CD4-positive, alpha-beta T cell (primary cell): ENCODE data around the gene HAPLN2. TPM values are rescaled to one million over a fixed set of nuclear protein-coding genes. Genes with fewer than 3 reads are reported as not detected.

Experiments used
- ATAC-seq: fragments of 200-7000 bp; cut with Tn5 transposase; one replicate; pipeline ENCODE4 v1.10.0; 2022; ENCODE audit warnings: mild to moderate bottlenecking; ENCODE audit not compliant: poor library complexity
- CTCF ChIA-PET: fragments of 350-600 bp; sonication (Branson Sonifier 250); formaldehyde crosslinking; loops from one replicate; lab custom pipeline; 2021; ENCODE audit warnings: antibody characterized with exemption, inconsistent platforms; lab: Charles Lee
- POLR2A ChIA-PET: fragments of 350-600 bp; sonication (Branson Sonifier 250); formaldehyde crosslinking; loops from one replicate; lab custom pipeline; 2021; ENCODE audit warnings: antibody characterized with exemption, inconsistent platforms; lab: Charles Lee
- DNase-seq, 14 experiments: peaks; one replicate each; pipeline ENCODE4 v3.0.0-alpha.2; 2013 to 2020; ENCODE audit warnings: mixed read lengths in 2 of 14
- H3K27ac ChIP-seq, 2 donors: one replicate each; pipeline versions ENCODE4 v1.5.1 to v1.7.0; 2013; ENCODE audit warnings: low read length in 2 of 2, low read depth in 1 of 2, mild to moderate bottlenecking in 1 of 2
- H3K27me3 ChIP-seq, 2 experiments: 1 replicate in 1 of 2; 2 replicates in 1 of 2; pipeline versions ENCODE4 v1.6.1 to v1.7.0; 2013; ENCODE audit warnings: low read length in 2 of 2, control low read depth in 1 of 2, mild to moderate bottlenecking in 1 of 2, moderate library complexity in 1 of 2; ENCODE audit not compliant: insufficient read depth in 2 of 2, control insufficient read depth in 1 of 2
- H3K36me3 ChIP-seq: one replicate; pipeline ENCODE4 v1.6.1; 2013; ENCODE audit warnings: low read length, control low read depth; ENCODE audit not compliant: insufficient read depth
- H3K4me1 ChIP-seq: one replicate; pipeline ENCODE4 v1.6.1; 2013; ENCODE audit warnings: low read length, control low read depth; ENCODE audit not compliant: insufficient read depth
- H3K4me3 ChIP-seq: one replicate; pipeline ENCODE4 v1.5.1; 2013; ENCODE audit warnings: mild to moderate bottlenecking, low read length, moderate library complexity
- H3K9me3 ChIP-seq, 2 experiments: 1 replicate in 1 of 2; 2 replicates in 1 of 2; pipeline versions ENCODE4 v1.6.1 to v1.7.0; 2013; ENCODE audit warnings: low read length in 2 of 2, mild to moderate bottlenecking in 2 of 2, control low read depth in 1 of 2, moderate library complexity in 1 of 2; ENCODE audit not compliant: control insufficient read depth in 1 of 2, insufficient read depth in 1 of 2
- H3K27ac Mint-ChIP-seq: one replicate; pipeline ENCODE4 v1.8.0; 2020; ENCODE audit warnings: mixed read lengths
- H3K27me3 Mint-ChIP-seq: one replicate; pipeline ENCODE4 v1.8.0; 2021; ENCODE audit warnings: mixed read lengths
- H3K36me3 Mint-ChIP-seq: one replicate; pipeline ENCODE4 v1.8.0; 2021; ENCODE audit warnings: low read depth, mixed read lengths
- H3K4me1 Mint-ChIP-seq: one replicate; pipeline ENCODE4 v1.8.0; 2021; ENCODE audit warnings: low read depth, mixed read lengths
- H3K4me3 Mint-ChIP-seq: one replicate; pipeline ENCODE4 v1.8.0; 2020; ENCODE audit warnings: mild to moderate bottlenecking, mixed read lengths
- H3K9me3 Mint-ChIP-seq: one replicate; pipeline ENCODE4 v1.8.0; 2020; ENCODE audit warnings: mixed read lengths
- intact Hi-C, 2 experiments: fragments of 100-400 bp; cut with DNase I in 1 of 2; cut with micrococcal nuclease in 1 of 2; formaldehyde crosslinking; loops; one replicate each; pipeline versions ENCODE4 v1.15.1 to v1.9.0; 2023 to 2025; cut with DNase I, micrococcal nuclease
- total RNA-seq, 174 experiments: library from RNA in 2 of 174; stranded (reverse) in 2 of 174; gene quantifications; one replicate each; pipeline ENCODE4 v1.2.3 and lab custom pipeline; 2021 to 2026
- TF ChIP-seq, protein P1 (sequence below): fragments of 200-600 bp; IDR thresholded peaks from one replicate; pipeline ENCODE4 v1.8.0; 2022; ENCODE audit warnings: antibody characterized with exemption, mild to moderate bottlenecking

HAPLN2 gene
- total RNA-seq, 2 experiments from 2014 or later, result 0.44 to 0.56 TPM

DNA sequence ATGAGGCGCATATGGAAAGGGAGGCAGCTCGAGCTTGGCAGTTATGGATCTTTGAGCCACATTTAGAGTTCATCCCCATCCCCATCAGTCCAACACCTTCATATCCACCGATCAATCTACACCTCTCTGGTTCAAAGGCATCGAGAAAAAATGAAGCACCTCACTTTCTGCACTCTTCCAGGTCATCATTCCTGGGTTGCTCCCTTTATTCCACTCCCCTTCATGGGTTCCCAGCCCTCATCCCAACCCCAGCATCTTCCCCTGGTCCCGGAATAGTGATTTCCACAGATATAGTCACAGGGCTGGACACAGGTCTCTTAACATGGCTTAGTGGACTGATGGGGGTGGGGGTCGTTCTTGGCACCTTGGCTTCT is 354 bp downstream of the HAPLN2 start:
- ChIA-PET POLR2A (no interaction called here), CTCF (interaction anchor here (1.1 to 1.9 kb wide), 5 partner anchors 10 to 107 kb away, joined by 3 to 6 read pairs (median 4); no protein-coding TSS in a partner anchor)
- Mint-ChIP-seq H3K4me1 (no peaks in the 10 kb centered on the region), H3K4me3 (no peak overlapping the region), H3K27ac (no peak overlapping the region), H3K9me3 (no peaks in the 10 kb centered on the region), H3K36me3 (no peaks in the 10 kb centered on the region), H3K27me3 (peaks cover 74% of the 10 kb centered on the region)
- peaks cover 10% of the 10 kb centered on the region for H3K4me1 ChIP-seq
- H3K4me3 ChIP-seq, result no peak overlapping the region
- ATAC-seq (no peak), DNase-seq (no peak)
- TF ChIP-seq, protein P1, sequence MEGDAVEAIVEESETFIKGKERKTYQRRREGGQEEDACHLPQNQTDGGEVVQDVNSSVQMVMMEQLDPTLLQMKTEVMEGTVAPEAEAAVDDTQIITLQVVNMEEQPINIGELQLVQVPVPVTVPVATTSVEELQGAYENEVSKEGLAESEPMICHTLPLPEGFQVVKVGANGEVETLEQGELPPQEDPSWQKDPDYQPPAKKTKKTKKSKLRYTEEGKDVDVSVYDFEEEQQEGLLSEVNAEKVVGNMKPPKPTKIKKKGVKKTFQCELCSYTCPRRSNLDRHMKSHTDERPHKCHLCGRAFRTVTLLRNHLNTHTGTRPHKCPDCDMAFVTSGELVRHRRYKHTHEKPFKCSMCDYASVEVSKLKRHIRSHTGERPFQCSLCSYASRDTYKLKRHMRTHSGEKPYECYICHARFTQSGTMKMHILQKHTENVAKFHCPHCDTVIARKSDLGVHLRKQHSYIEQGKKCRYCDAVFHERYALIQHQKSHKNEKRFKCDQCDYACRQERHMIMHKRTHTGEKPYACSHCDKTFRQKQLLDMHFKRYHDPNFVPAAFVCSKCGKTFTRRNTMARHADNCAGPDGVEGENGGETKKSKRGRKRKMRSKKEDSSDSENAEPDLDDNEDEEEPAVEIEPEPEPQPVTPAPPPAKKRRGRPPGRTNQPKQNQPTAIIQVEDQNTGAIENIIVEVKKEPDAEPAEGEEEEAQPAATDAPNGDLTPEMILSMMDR, result no peak
- no peaks in the 10 kb centered on the region for H3K9me3 ChIP-seq
- peaks cover 40 to 42% of the 10 kb centered on the region in 2 experiments for H3K27me3 ChIP-seq
- intact Hi-C loops, result no loop called here
- no peaks in the 10 kb centered on the region for H3K36me3 ChIP-seq
- H3K27ac ChIP-seq, result no peak overlapping the region

DNA sequence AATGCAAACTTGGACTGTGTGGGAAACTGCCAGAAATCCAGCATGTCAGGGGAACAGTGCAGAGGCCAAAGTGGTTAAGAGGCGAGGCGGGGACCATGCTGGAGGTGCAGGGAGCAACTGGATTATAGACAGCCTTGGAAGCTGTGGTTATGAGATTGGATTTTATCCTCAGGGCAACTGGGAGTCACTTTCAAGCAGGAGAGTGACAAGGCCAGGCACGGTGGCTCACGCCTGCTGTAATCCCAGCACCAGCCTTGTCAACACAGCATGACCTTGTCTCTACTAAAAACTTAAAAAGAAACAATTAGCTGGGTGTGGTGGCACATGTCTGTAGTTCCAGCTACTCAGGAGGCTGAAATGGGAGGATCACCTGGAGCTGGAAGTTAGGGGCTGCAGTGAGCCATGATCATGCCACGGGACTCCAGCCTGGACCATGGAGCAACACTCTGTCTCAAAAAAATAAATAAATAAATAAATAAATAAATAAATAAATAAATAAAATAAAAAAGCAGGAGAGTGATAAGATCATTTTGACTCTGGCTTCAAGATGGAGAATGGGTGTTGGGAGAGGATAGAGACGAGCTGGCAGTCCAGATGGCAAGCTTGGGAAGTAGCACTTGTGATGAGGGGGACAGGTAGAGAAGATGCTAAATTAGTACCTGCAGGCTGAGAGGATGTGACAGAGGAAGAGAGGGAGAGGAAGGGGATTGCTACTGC is 3.5 kb downstream of the HAPLN2 start:
- H3K9me3 ChIP-seq, result no peaks in the 10 kb centered on the region
- H3K36me3 ChIP-seq, result no peaks in the 10 kb centered on the region
- H3K27ac ChIP-seq, result no peak overlapping the region
- POLR2A ChIA-PET, result no interaction called here
- Mint-ChIP-seq H3K4me3 (no peak overlapping the region), H3K4me1 (peaks cover 6% of the 10 kb centered on the region), H3K27ac (no peak overlapping the region), H3K36me3 (no peaks in the 10 kb centered on the region), H3K27me3 (peaks cover 72% of the 10 kb centered on the region), H3K9me3 (no peaks in the 10 kb centered on the region)
- ATAC-seq (no peak), DNase-seq (no peak)
- TF ChIP-seq, protein P1, result no peak
- H3K4me1 ChIP-seq, result peaks cover 25% of the 10 kb centered on the region
- CTCF ChIA-PET, result no interaction called here
- intact Hi-C loops, result no loop called here
- peaks cover 58 to 63% of the 10 kb centered on the region in 2 experiments for H3K27me3 ChIP-seq
- H3K4me3 ChIP-seq, result no peak overlapping the region

- DNase-seq (peak in 8 of 14 experiments; percentile 22 to 65 (median 43)), ATAC-seq (peak; percentile 45)
- ChIA-PET POLR2A (interaction anchor here (0.7 to 1.4 kb wide), 8 partner anchors 17 to 167 kb away, joined by 3 to 5 read pairs (median 4); partner anchors contain the start of gene NAXE), CTCF (interaction anchor here (0.6 to 2.4 kb wide), 11 partner anchors 10 to 349 kb away, joined by 3 to 11 read pairs (median 5); partner anchors contain the start of gene NAXE)
- Histone ChIP-seq H3K9me3 (no peaks in the 10 kb centered on the region), H3K27me3 (peaks cover 54 to 62% of the 10 kb centered on the region in 2 experiments), H3K4me1 (peaks cover 25% of the 10 kb centered on the region), H3K36me3 (no peaks in the 10 kb centered on the region), H3K4me3 (peak overlapping the region; percentile 42), H3K27ac (no peak overlapping the region)
- Mint-ChIP-seq H3K4me1 (peaks cover 6% of the 10 kb centered on the region), H3K27ac (no peak overlapping the region), H3K9me3 (no peaks in the 10 kb centered on the region), H3K4me3 (peak overlapping the region; percentile 36), H3K27me3 (peaks cover 75% of the 10 kb centered on the region), H3K36me3 (no peaks in the 10 kb centered on the region)
- TF ChIP-seq, protein P1, result no peak
- intact Hi-C loops, result loop anchor here in 1 of 2 experiments (2.0 kb wide), 1 partner anchor 101 kb away; no protein-coding TSS in a partner anchor
Measured at GRCh38 chr1:156623946-156624813, 5.0 kb downstream of the HAPLN2 start.
